Measurements from ENCODE around the gene MRPL54.

The MRPL54 gene

GRCh38 chr19:3768015-3768747, 5.7 kb downstream of the MRPL54 start:
- DNase-seq (ENCODE audit: extremely low read depth in 1 of 2, low read depth in 1 of 2), result no peak

- DNase-seq (ENCODE audit: extremely low read depth in 1 of 2, low read depth in 1 of 2), result no peak
Observed at GRCh38 chr19:3768748-3769099, 6.2 kb downstream of the MRPL54 start.

GRCh38 chr19:3769494-3769893, 7.0 kb downstream of the MRPL54 start:
- DNase-seq (ENCODE audit: extremely low read depth in 1 of 2, low read depth in 1 of 2), result no peak

- no peak for DNase-seq (ENCODE audit: extremely low read depth in 1 of 2, low read depth in 1 of 2)
Observed at GRCh38 chr19:3770136-3770999, 7.9 kb downstream of the MRPL54 start.

- no peak for DNase-seq (ENCODE audit: extremely low read depth in 1 of 2, low read depth in 1 of 2)
Observed at GRCh38 chr19:3771000-3771905, 8.8 kb downstream of the MRPL54 start.

- DNase-seq (ENCODE audit: extremely low read depth in 1 of 2, low read depth in 1 of 2), result no peak
Observed at GRCh38 chr19:3771906-3772455, 9.5 kb downstream of the MRPL54 start, which contains the start of gene RAX2. TSS of gene RAX2 (minus strand) at chr19:3772228. CDS start at chr19:3771742, 486 bp downstream.

- DNase-seq (ENCODE audit: extremely low read depth in 1 of 2, low read depth in 1 of 2), result no peak
Observed at GRCh38 chr19:3773814-3774515, 11.5 kb downstream of the MRPL54 start.

- no peak for DNase-seq (ENCODE audit: extremely low read depth in 1 of 2, low read depth in 1 of 2)
Observed at GRCh38 chr19:3774621-3775373, 12.3 kb downstream of the MRPL54 start.

GRCh38 chr19:3775374-3775711, 12.9 kb downstream of the MRPL54 start:
- no peak for DNase-seq (ENCODE audit: extremely low read depth in 1 of 2, low read depth in 1 of 2)

- no peak for DNase-seq (ENCODE audit: extremely low read depth in 1 of 2, low read depth in 1 of 2)
Observed at GRCh38 chr19:3775831-3776230, 13.3 kb downstream of the MRPL54 start.

- DNase-seq (ENCODE audit: extremely low read depth in 1 of 2, low read depth in 1 of 2), result no peak
Observed at GRCh38 chr19:3776479-3777040, 14.1 kb downstream of the MRPL54 start.

GRCh38 chr19:3778104-3778867, 15.8 kb downstream of the MRPL54 start:
- no peak for DNase-seq (ENCODE audit: extremely low read depth in 1 of 2, low read depth in 1 of 2)

- DNase-seq (ENCODE audit: extremely low read depth in 1 of 2, low read depth in 1 of 2), result no peak
Observed at GRCh38 chr19:3778899-3779723, 16.6 kb downstream of the MRPL54 start.

GRCh38 chr19:3780786-3781304, 18.4 kb downstream of the MRPL54 start:
- DNase-seq (ENCODE audit: extremely low read depth in 1 of 2, low read depth in 1 of 2), result no peak

GRCh38 chr19:3781603-3782002, 19.1 kb downstream of the MRPL54 start:
- no peak for DNase-seq (ENCODE audit: extremely low read depth in 1 of 2, low read depth in 1 of 2)

GRCh38 chr19:3782330-3782729, 19.8 kb downstream of the MRPL54 start:
- no peak for DNase-seq (ENCODE audit: extremely low read depth in 1 of 2, low read depth in 1 of 2)

GRCh38 chr19:3782903-3783302, 20.4 kb downstream of the MRPL54 start:
- no peak for DNase-seq (ENCODE audit: extremely low read depth in 1 of 2, low read depth in 1 of 2)
